Hepatocyte (in vitro differentiated cells): ENCODE results near the gene ALCAM.

Experiments
- CTCF ChIP-seq: fragments of 200-600 bp; sonication (generic); IDR thresholded peaks from 2 replicates; pipeline ENCODE4 v1.5.1; 2016; ENCODE audit warnings: antibody characterized with exemption, mild to moderate bottlenecking; ENCODE audit not compliant: poor library complexity
- EZH2 ChIP-seq: fragments of 200-600 bp; sonication (generic); IDR thresholded peaks from 2 replicates; pipeline ENCODE4 v1.6.1; 2016; ENCODE audit warnings: antibody characterized with exemption, mild to moderate bottlenecking, borderline replicate concordance
- EZH2phosphoT487 ChIP-seq: fragments of 200-600 bp; sonication (generic); IDR thresholded peaks from one replicate; pipeline ENCODE4 v1.6.1; 2018; ENCODE audit warnings: antibody characterized with exemption, mild to moderate bottlenecking, low read depth, moderate library complexity; ENCODE audit not compliant: unreplicated experiment, severe bottlenecking

- TF ChIP-seq CTCF = no peak
- no peak for TF ChIP-seq EZH2
- no peak for TF ChIP-seq EZH2phosphoT487
Measured at GRCh38 chr3:105409364-105409763, 42.7 kb downstream of the ALCAM start.
